B cell (primary cell): Measurements from ENCODE around the gene RALY. TPM values are rescaled to one million over a fixed set of nuclear protein-coding genes. Genes with fewer than 3 reads are reported as not detected.

Experiments used
- ATAC-seq: fragments of 200-7000 bp; cut with Tn5 transposase; one replicate; pipeline ENCODE4 v1.10.0; 2021; ENCODE audit warnings: low read depth, mild to moderate bottlenecking, moderate number of reproducible peaks, moderate library complexity
- CTCF ChIA-PET: fragments of 350-600 bp; sonication (Branson Sonifier 250); formaldehyde crosslinking; loops from one replicate; lab custom pipeline; 2021; ENCODE audit warnings: antibody characterized with exemption, inconsistent platforms; lab: Charles Lee
- POLR2A ChIA-PET: fragments of 350-600 bp; sonication (Branson Sonifier 250); formaldehyde crosslinking; loops from one replicate; lab custom pipeline; 2021; ENCODE audit warnings: antibody characterized with exemption; lab: Charles Lee
- DNase-seq: peaks from one replicate; pipeline ENCODE4 v3.0.0; 2013
- H2AFZ ChIP-seq: 2 replicates; pipeline ENCODE4 v1.6.1; 2012; ENCODE audit warnings: mild to moderate bottlenecking, low read depth, low read length; ENCODE audit not compliant: insufficient read depth, poor library complexity, severe bottlenecking
- H3K27ac ChIP-seq, 2 donors: 1 replicate in 1 of 2; 2 replicates in 1 of 2; pipeline ENCODE4 v1.5.1; 2012 to 2013; ENCODE audit warnings: low read length in 2 of 2, mild to moderate bottlenecking in 2 of 2, moderate library complexity in 1 of 2
- H3K27me3 ChIP-seq, 4 experiments: fragments of 200-600 bp in 1 of 4; sonication (generic) in 1 of 4; replicated peaks in 1 of 4; 1 replicate in 2 of 4; 2 replicates in 2 of 4; pipeline versions ENCODE4 v1.6.1 to v1.7.0; 2013 to 2016; ENCODE audit warnings: low read length in 3 of 4, mild to moderate bottlenecking in 2 of 4, mixed read lengths in 1 of 4, moderate library complexity in 1 of 4; ENCODE audit not compliant: insufficient read depth in 4 of 4, control insufficient read depth in 3 of 4; ENCODE audit errors: control extremely low read depth in 1 of 4
- H3K36me3 ChIP-seq, 2 experiments: replicated peaks in 1 of 2; 1 replicate in 1 of 2; 2 replicates in 1 of 2; pipeline versions ENCODE4 v1.6.1 to v1.7.1; 2013; ENCODE audit warnings: low read length in 1 of 2; ENCODE audit not compliant: insufficient read depth in 2 of 2, control insufficient read depth in 1 of 2; ENCODE audit errors: control extremely low read depth in 1 of 2, extremely low read depth in 1 of 2
- H3K4me1 ChIP-seq, 2 donors: fragments of 200-600 bp in 1 of 2; sonication (generic) in 1 of 2; 1 replicate in 1 of 2; 2 replicates in 1 of 2; pipeline versions ENCODE4 v1.5.1 to v1.6.1; 2013 to 2017; ENCODE audit warnings: low read length in 2 of 2; ENCODE audit not compliant: control insufficient read depth in 2 of 2, insufficient read depth in 2 of 2
- H3K4me2 ChIP-seq: replicated peaks from 2 replicates; pipeline ENCODE3; 2012; ENCODE audit warnings: mild to moderate bottlenecking, low read depth, low read length; ENCODE audit not compliant: poor library complexity, severe bottlenecking
- H3K4me3 ChIP-seq, 5 experiments: fragments of 200-600 bp in 1 of 5; sonication (generic) in 1 of 5; 1 replicate in 3 of 5; 2 replicates in 2 of 5; pipeline versions ENCODE4 v1.5.1 to v1.7.0; 2011 to 2016; ENCODE audit warnings: low read length in 4 of 5, mild to moderate bottlenecking in 4 of 5, low read depth in 2 of 5, control low read depth in 1 of 5, moderate library complexity in 1 of 5; ENCODE audit not compliant: insufficient read depth in 1 of 5; ENCODE audit errors: control extremely low read depth in 1 of 5, extremely low read depth in 1 of 5
- H3K79me2 ChIP-seq: fragments of 200-600 bp; sonication (generic); one replicate; pipeline ENCODE4 v1.6.0; 2016; ENCODE audit warnings: low read length; ENCODE audit not compliant: control insufficient read depth, insufficient read depth
- H3K9ac ChIP-seq: fragments of 200-600 bp; sonication (generic); 2 replicates; pipeline ENCODE4 v1.6.1; 2017; ENCODE audit warnings: mild to moderate bottlenecking, low read length, moderate library complexity
- H3K9me3 ChIP-seq, 3 donors: one replicate each; pipeline versions ENCODE4 v1.6.1 to v1.7.1; 2013; ENCODE audit warnings: low read length in 2 of 3; ENCODE audit not compliant: control insufficient read depth in 2 of 3, insufficient read depth in 1 of 3; ENCODE audit errors: control extremely low read depth in 1 of 3
- H4K20me1 ChIP-seq: 2 replicates; pipeline ENCODE4 v1.6.0; 2012; ENCODE audit warnings: mild to moderate bottlenecking, low read length; ENCODE audit not compliant: insufficient read depth, control insufficient read depth, poor library complexity, severe bottlenecking
- H3K27ac Mint-ChIP-seq: one replicate; pipeline ENCODE4 v1.8.0; 2021; ENCODE audit warnings: mixed read lengths
- H3K27me3 Mint-ChIP-seq: one replicate; pipeline ENCODE4 v1.8.0; 2021; ENCODE audit warnings: mixed read lengths
- H3K4me1 Mint-ChIP-seq: one replicate; pipeline ENCODE4 v1.8.0; 2021; ENCODE audit warnings: mixed read lengths
- H3K4me3 Mint-ChIP-seq: one replicate; pipeline ENCODE4 v1.8.0; 2021; ENCODE audit warnings: mixed read lengths
- H3K9me3 Mint-ChIP-seq: one replicate; pipeline ENCODE4 v1.8.0; 2022; ENCODE audit warnings: mixed read lengths; ENCODE audit not compliant: insufficient read depth
- CTCF ChIP-seq: fragments of 200-600 bp; IDR thresholded peaks from one replicate; pipeline ENCODE4 v1.8.0; 2022; ENCODE audit warnings: antibody characterized with exemption, mild to moderate bottlenecking
- EZH2 ChIP-seq: IDR thresholded peaks from 2 replicates; pipeline ENCODE4 v1.6.1; 2012; ENCODE audit warnings: borderline replicate concordance, low read depth, mild to moderate bottlenecking, moderate library complexity, low read length; ENCODE audit not compliant: insufficient read depth, poor library complexity, severe bottlenecking
- WGBS: methylation state at CpG from one replicate; pipeline ENCODE4 v1.1.5; 2013; ENCODE audit warnings: missing lambda C conversion rate; ENCODE audit not compliant: insufficient coverage; 5-methylcytosine and 5-hydroxymethylcytosine counted together
- intact Hi-C: fragments of 100-400 bp; cut with micrococcal nuclease; formaldehyde crosslinking; loops from one replicate; pipeline ENCODE4 v1.10.0; 2022
- polyA plus RNA-seq: library from polyadenylated mRNA; depleted of rRNA; stranded (reverse); fragments of >200 nt; gene quantifications from 2 replicates; pipeline ENCODE4 v1.2.3, GENCODE V29; 2012
- total RNA-seq, 2 donors: library from RNA; stranded (reverse); fragments of 120-200 nt in 1 of 2; gene quantifications; 1 replicate in 1 of 2; 2 replicates in 1 of 2; pipeline versions ENCODE4 v1.2.3 to v1.2.4, GENCODE V29; 2013 to 2022

RALY gene
- total and polyA plus RNA-seq, 2 donors (not counting 1 experiment from before 2014, with no cell fraction given): 89.8 to 94.4 TPM

- H3K9ac ChIP-seq: no peak overlapping the region
- Mint-ChIP-seq H3K9me3 (peaks cover 15% of the 10 kb centered on the region), H3K4me3 (no peak overlapping the region), H3K27me3 (peaks cover 7% of the 10 kb centered on the region), H3K4me1 (no peaks in the 10 kb centered on the region), H3K27ac (no peak overlapping the region)
- H3K27me3 ChIP-seq: no peaks in the 10 kb centered on the region
- intact Hi-C loops: no loop called here
- no peaks in the 10 kb centered on the region for H3K36me3 ChIP-seq
- no peak overlapping the region for H2AFZ ChIP-seq
- no peak for TF ChIP-seq EZH2
- no peak for TF ChIP-seq CTCF
- H3K4me1 ChIP-seq: no peaks in the 10 kb centered on the region
- ATAC-seq (no peak), DNase-seq (no peak)
- peaks cover 0 to 29% (median 24%) of the 10 kb centered on the region in 3 donors for H3K9me3 ChIP-seq
- no peaks in the 10 kb centered on the region for H4K20me1 ChIP-seq
- POLR2A ChIA-PET: no interaction called here
- CTCF ChIA-PET: no interaction called here
- H3K4me3 ChIP-seq: no peak overlapping the region
- WGBS: 86% methylated on average over 1 of the region's 5 CpGs
- H3K4me2 ChIP-seq: no peak overlapping the region
- H3K27ac ChIP-seq: no peak overlapping the region
- no peaks in the 10 kb centered on the region for H3K79me2 ChIP-seq
Observed at GRCh38 chr20:33945391-33946081, 48.2 kb upstream of the RALY start.

GRCh38 chr20:33947709-33948295, 45.9 kb upstream of the RALY start:
- Histone ChIP-seq H3K9ac (no peak overlapping the region), H3K36me3 (no peaks in the 10 kb centered on the region), H3K4me2 (no peak overlapping the region), H3K27ac (no peak overlapping the region), H3K9me3 (peaks cover 0 to 32% (median 24%) of the 10 kb centered on the region in 3 donors), H3K27me3 (no peaks in the 10 kb centered on the region), H2AFZ (no peak overlapping the region), H3K4me1 (no peaks in the 10 kb centered on the region), H3K79me2 (no peaks in the 10 kb centered on the region), H4K20me1 (no peaks in the 10 kb centered on the region), H3K4me3 (no peak overlapping the region)
- 17% methylated on average over 1 of the region's 2 CpGs for WGBS
- CTCF ChIA-PET: no interaction called here
- TF ChIP-seq CTCF (peak; percentile 58), EZH2 (no peak)
- H3K27me3 Mint-ChIP-seq: peaks cover 13% of the 10 kb centered on the region
- H3K4me1 Mint-ChIP-seq: no peaks in the 10 kb centered on the region
- H3K4me3 Mint-ChIP-seq: no peak overlapping the region
- peaks cover 20% of the 10 kb centered on the region for H3K9me3 Mint-ChIP-seq
- DNase-seq: peak; percentile 46
- H3K27ac Mint-ChIP-seq: no peak overlapping the region
- POLR2A ChIA-PET: no interaction called here
- intact Hi-C loops: no loop called here
- ATAC-seq: no peak
